ENCODE data around the gene ZNF711. TPM values are rescaled to one million over a fixed set of nuclear protein-coding genes. Genes with fewer than 3 reads are reported as not detected.

The ZNF711 gene
- 23.1 and 24.0 TPM in 2 replicates for total RNA-seq
- long read RNA-seq, full-length matches to known transcripts: 3 of 24 reads
- long read RNA-seq, partial matches to known transcripts: 3 of 24 reads
- long read RNA-seq, other reads (novel, unspliced or antisense): 18 of 24 reads

- H3K27ac Mint-ChIP-seq (ENCODE audit: unreplicated experiment): peak within 1 kb of the TSS; percentile 98
- no peak for TF ChIP-seq CTCF (conservative IDR thresholded peaks at IDR 0.05)
- peak; percentile 63 for DNase-seq (ENCODE audit: low read depth, low spot score)
- H3K9me3 Mint-ChIP-seq: peaks cover 3% of the 10 kb centered on the region
- H3K36me3 Mint-ChIP-seq (ENCODE audit: low read depth): peaks cover 5% of the 10 kb centered on the region
- H3K4me3 Mint-ChIP-seq: peak within 1 kb of the TSS; percentile 94
- H3K4me1 Mint-ChIP-seq: peaks cover 20% of the 10 kb centered on the region
- peaks cover 18% of the 10 kb centered on the region for H3K27me3 Mint-ChIP-seq (ENCODE audit: low read depth)
These were observed at the start of gene ZNF711, which contains the start of gene SATL1 for GRCh38 chrX:85243761-85244449. ZNF711 (plus strand) TSS chrX:85243991; CDS start chrX:85247573, 3,582 bp downstream. SATL1 (minus strand) TSS chrX:85243779; CDS start chrX:85108968, 134,811 bp downstream.

- H3K27me3 Mint-ChIP-seq (ENCODE audit: low read depth): no peaks in the 10 kb centered on the region
- no peak for DNase-seq (ENCODE audit: low read depth, low spot score)
- H3K27ac Mint-ChIP-seq (ENCODE audit: unreplicated experiment): no peak overlapping the region
- H3K36me3 Mint-ChIP-seq (ENCODE audit: low read depth): peaks cover 3% of the 10 kb centered on the region
- no peak for TF ChIP-seq CTCF (conservative IDR thresholded peaks at IDR 0.05)
- H3K4me1 Mint-ChIP-seq: no peaks in the 10 kb centered on the region
- peaks cover 14% of the 10 kb centered on the region for H3K9me3 Mint-ChIP-seq
- H3K4me3 Mint-ChIP-seq: no peak overlapping the region
These were observed 47.5 kb upstream of the ZNF711 start for GRCh38 chrX:85196319-85196718.

- no peak for TF ChIP-seq CTCF (conservative IDR thresholded peaks at IDR 0.05)
- no peak for DNase-seq (ENCODE audit: low read depth, low spot score)
- Mint-ChIP-seq H3K4me3 (no peak overlapping the region), H3K36me3 (ENCODE audit: low read depth) (no peaks in the 10 kb centered on the region), H3K9me3 (no peaks in the 10 kb centered on the region), H3K27ac (ENCODE audit: unreplicated experiment) (no peak overlapping the region), H3K4me1 (no peaks in the 10 kb centered on the region), H3K27me3 (ENCODE audit: low read depth) (no peaks in the 10 kb centered on the region)
These were observed 40.3 kb upstream of the ZNF711 start for GRCh38 chrX:85203461-85203970.

- no peaks in the 10 kb centered on the region for H3K27me3 Mint-ChIP-seq (ENCODE audit: low read depth)
- H3K27ac Mint-ChIP-seq (ENCODE audit: unreplicated experiment): no peak overlapping the region
- H3K4me3 Mint-ChIP-seq: no peak overlapping the region
These were observed 29.8 kb upstream of the ZNF711 start for GRCh38 chrX:85213792-85214530.

More at GRCh38 chrX:85213792-85214530, 29.8 kb upstream of the ZNF711 start:
- DNase-seq (ENCODE audit: low read depth, low spot score): no peak
- H3K36me3 Mint-ChIP-seq (ENCODE audit: low read depth): peaks cover 3% of the 10 kb centered on the region
- H3K4me1 Mint-ChIP-seq: no peaks in the 10 kb centered on the region
- no peak for TF ChIP-seq CTCF (conservative IDR thresholded peaks at IDR 0.05)
- H3K9me3 Mint-ChIP-seq: peaks cover 21% of the 10 kb centered on the region

Data from neural crest cell (in vitro differentiated cells).